ENCODE measurements around the gene PCDHGC5.

GRCh38 chr5:141508440-141508797 is 19.5 kb downstream of the PCDHGC5 start:
- TF ChIP-seq, protein P1, sequence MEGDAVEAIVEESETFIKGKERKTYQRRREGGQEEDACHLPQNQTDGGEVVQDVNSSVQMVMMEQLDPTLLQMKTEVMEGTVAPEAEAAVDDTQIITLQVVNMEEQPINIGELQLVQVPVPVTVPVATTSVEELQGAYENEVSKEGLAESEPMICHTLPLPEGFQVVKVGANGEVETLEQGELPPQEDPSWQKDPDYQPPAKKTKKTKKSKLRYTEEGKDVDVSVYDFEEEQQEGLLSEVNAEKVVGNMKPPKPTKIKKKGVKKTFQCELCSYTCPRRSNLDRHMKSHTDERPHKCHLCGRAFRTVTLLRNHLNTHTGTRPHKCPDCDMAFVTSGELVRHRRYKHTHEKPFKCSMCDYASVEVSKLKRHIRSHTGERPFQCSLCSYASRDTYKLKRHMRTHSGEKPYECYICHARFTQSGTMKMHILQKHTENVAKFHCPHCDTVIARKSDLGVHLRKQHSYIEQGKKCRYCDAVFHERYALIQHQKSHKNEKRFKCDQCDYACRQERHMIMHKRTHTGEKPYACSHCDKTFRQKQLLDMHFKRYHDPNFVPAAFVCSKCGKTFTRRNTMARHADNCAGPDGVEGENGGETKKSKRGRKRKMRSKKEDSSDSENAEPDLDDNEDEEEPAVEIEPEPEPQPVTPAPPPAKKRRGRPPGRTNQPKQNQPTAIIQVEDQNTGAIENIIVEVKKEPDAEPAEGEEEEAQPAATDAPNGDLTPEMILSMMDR (conservative IDR thresholded peaks at IDR 0.05; ENCODE audit: low read depth in 2 of 2), result no peak
- no peak for TF ChIP-seq POLR2AphosphoS5 (IDR thresholded peaks at IDR 0.05; ENCODE audit: low read depth)
